Caco-2 (cell line): ENCODE measurements around the gene LRRC4C. TPM values are rescaled to one million over a fixed set of nuclear protein-coding genes. Genes with fewer than 3 reads are reported as not detected.

Experiments used
- BruUV-seq: library from RNA; stranded (reverse); fragments of 400-500 nt; replicated peaks from 2 replicates; lab custom pipeline; 2021; lab: Mats Ljungman, UMichigan
- CTCF ChIA-PET: fragments of 300-600 bp; sonication (Branson Sonifier 250); formaldehyde crosslinking; loops from one replicate; lab custom pipeline; 2022; ENCODE audit warnings: antibody characterized with exemption; lab: Charles Lee
- POLR2A ChIA-PET: fragments of 300-600 bp; sonication (Branson Sonifier 250); formaldehyde crosslinking; loops from one replicate; lab custom pipeline; 2022; ENCODE audit warnings: antibody characterized with exemption; lab: Charles Lee
- DNase-seq, 2 experiments: peaks; one replicate each; pipeline versions ENCODE4 v3.0.0 to v3.0.0-alpha.2; 2020 to 2022
- H3K27me3 ChIP-seq: replicated peaks from 2 replicates; pipeline ENCODE4 v1.6.0; 2011; ENCODE audit warnings: low read length; ENCODE audit not compliant: control insufficient read depth, insufficient read depth
- H3K36me3 ChIP-seq: 2 replicates; pipeline ENCODE4 v1.5.1; 2011; ENCODE audit warnings: low read length; ENCODE audit not compliant: control insufficient read depth, insufficient read depth
- H3K4me1 ChIP-seq: fragments of 250-450 bp; sonication (Bioruptor Pico); 2 replicates; pipeline ENCODE4 v1.5.1; 2020; ENCODE audit warnings: mild to moderate bottlenecking
- H3K4me3 ChIP-seq: 2 replicates; pipeline ENCODE4 v1.5.1; 2011; ENCODE audit warnings: low read depth, mild to moderate bottlenecking, control low read depth, low read length
- H3K9me3 ChIP-seq: fragments of 250-450 bp; sonication (Bioruptor Pico); 2 replicates; pipeline ENCODE4 v1.5.1; 2020; ENCODE audit warnings: mild to moderate bottlenecking, moderate library complexity
- H3K27ac Mint-ChIP-seq: one replicate; pipeline ENCODE4 v1.8.0; 2022; ENCODE audit warnings: mixed read lengths; ENCODE audit not compliant: unreplicated experiment
- H3K27me3 Mint-ChIP-seq: one replicate; pipeline ENCODE4 v1.8.0; 2022; ENCODE audit warnings: mixed read lengths; ENCODE audit not compliant: insufficient read depth, unreplicated experiment
- H3K36me3 Mint-ChIP-seq: one replicate; pipeline ENCODE4 v1.8.0; 2022; ENCODE audit warnings: mild to moderate bottlenecking, mixed read lengths; ENCODE audit not compliant: insufficient read depth, unreplicated experiment
- H3K4me1 Mint-ChIP-seq: one replicate; pipeline ENCODE4 v1.8.0; 2022; ENCODE audit warnings: low read depth, mixed read lengths; ENCODE audit not compliant: unreplicated experiment
- H3K4me3 Mint-ChIP-seq: one replicate; pipeline ENCODE4 v1.8.0; 2022; ENCODE audit warnings: mild to moderate bottlenecking, moderate library complexity, mixed read lengths; ENCODE audit not compliant: unreplicated experiment
- H3K9me3 Mint-ChIP-seq: one replicate; pipeline ENCODE4 v1.8.0; 2022; ENCODE audit warnings: mixed read lengths; ENCODE audit not compliant: unreplicated experiment
- intact Hi-C: fragments of 100-400 bp; cut with micrococcal nuclease; formaldehyde crosslinking; loops from one replicate; pipeline ENCODE4 v1.10.0; 2022; ENCODE audit not compliant: unreplicated experiment
- total RNA-seq: library from RNA; stranded (reverse); gene quantifications from 2 replicates; pipeline ENCODE4 v1.2.3, GENCODE V29; 2022
- TF ChIP-seq, protein P1 (sequence below), 2 experiments: fragments of 200-600 bp in 1 of 2; IDR thresholded peaks; 1 replicate in 1 of 2; 2 replicates in 1 of 2; pipeline versions ENCODE4 v1.5.1 to v1.8.0; 2011 to 2022; ENCODE audit warnings: antibody characterized with exemption in 1 of 2, control low read depth in 1 of 2, inconsistent platforms in 1 of 2, low read depth in 1 of 2, low read length in 1 of 2, mild to moderate bottlenecking in 1 of 2, moderate library complexity in 1 of 2; ENCODE audit not compliant: insufficient read depth in 1 of 2, severe bottlenecking in 1 of 2, unreplicated experiment in 1 of 2

The LRRC4C gene
- total RNA-seq, 1 experiment from 2014 or later = not detected

DNA sequence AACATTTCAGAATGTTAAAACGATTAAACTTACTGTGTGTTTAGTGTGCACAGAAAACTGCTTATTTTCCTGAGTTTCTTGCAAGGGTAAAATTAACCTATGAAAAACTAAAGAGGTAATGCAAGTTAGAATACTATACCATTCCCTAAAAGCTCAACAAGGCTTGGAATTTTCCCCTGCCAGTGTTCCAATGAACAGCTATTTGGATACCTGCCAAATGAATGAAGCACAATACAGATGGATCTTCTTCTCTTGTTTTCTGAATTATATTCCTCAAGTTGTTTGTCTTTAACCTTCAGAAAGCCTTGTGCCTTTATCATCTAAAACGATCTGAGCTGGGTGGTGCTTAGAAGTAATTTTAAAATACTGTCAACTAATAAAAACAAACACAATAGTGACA, 204.5 kb downstream of the LRRC4C start:
- intact Hi-C loops = no loop called here
- Mint-ChIP-seq H3K27me3 (peaks cover 7% of the 10 kb centered on the region), H3K9me3 (no peaks in the 10 kb centered on the region)

GRCh38 chr11:41250408-41250935, 209.0 kb downstream of the LRRC4C start:
- no peaks in the 10 kb centered on the region for H3K9me3 Mint-ChIP-seq
- no peak overlapping the region for H3K4me3 Mint-ChIP-seq
- H3K27me3 ChIP-seq = no peaks in the 10 kb centered on the region
- no peak overlapping the region for H3K27ac Mint-ChIP-seq
- CTCF ChIA-PET = no interaction called here
- TF ChIP-seq, protein P1, sequence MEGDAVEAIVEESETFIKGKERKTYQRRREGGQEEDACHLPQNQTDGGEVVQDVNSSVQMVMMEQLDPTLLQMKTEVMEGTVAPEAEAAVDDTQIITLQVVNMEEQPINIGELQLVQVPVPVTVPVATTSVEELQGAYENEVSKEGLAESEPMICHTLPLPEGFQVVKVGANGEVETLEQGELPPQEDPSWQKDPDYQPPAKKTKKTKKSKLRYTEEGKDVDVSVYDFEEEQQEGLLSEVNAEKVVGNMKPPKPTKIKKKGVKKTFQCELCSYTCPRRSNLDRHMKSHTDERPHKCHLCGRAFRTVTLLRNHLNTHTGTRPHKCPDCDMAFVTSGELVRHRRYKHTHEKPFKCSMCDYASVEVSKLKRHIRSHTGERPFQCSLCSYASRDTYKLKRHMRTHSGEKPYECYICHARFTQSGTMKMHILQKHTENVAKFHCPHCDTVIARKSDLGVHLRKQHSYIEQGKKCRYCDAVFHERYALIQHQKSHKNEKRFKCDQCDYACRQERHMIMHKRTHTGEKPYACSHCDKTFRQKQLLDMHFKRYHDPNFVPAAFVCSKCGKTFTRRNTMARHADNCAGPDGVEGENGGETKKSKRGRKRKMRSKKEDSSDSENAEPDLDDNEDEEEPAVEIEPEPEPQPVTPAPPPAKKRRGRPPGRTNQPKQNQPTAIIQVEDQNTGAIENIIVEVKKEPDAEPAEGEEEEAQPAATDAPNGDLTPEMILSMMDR (IDR thresholded peaks at IDR 0.05; ENCODE audit: insufficient read depth in 1 of 2, low read depth in 1 of 2, low read length in 1 of 2, severe bottlenecking in 1 of 2, unreplicated experiment in 1 of 2) = no peak
- intact Hi-C loops = no loop called here
- H3K9me3 ChIP-seq = no peaks in the 10 kb centered on the region
- H3K4me1 Mint-ChIP-seq = no peaks in the 10 kb centered on the region
- POLR2A ChIA-PET = no interaction called here
- no peaks in the 10 kb centered on the region for H3K4me1 ChIP-seq
- no peak for DNase-seq
- BruUV-seq = no TSS peak
- H3K4me3 ChIP-seq = no peak overlapping the region
- H3K27me3 Mint-ChIP-seq = peaks cover 3% of the 10 kb centered on the region
- H3K36me3 ChIP-seq = no peaks in the 10 kb centered on the region
- no peaks in the 10 kb centered on the region for H3K36me3 Mint-ChIP-seq

More for the DNA sequence above, 204.5 kb downstream of the LRRC4C start:
- H3K36me3 ChIP-seq = no peaks in the 10 kb centered on the region
- ChIA-PET POLR2A (no interaction called here), CTCF (no interaction called here)
- H3K27ac Mint-ChIP-seq = no peak overlapping the region
- BruUV-seq = no TSS peak
- TF ChIP-seq, protein P1 (IDR thresholded peaks at IDR 0.05; ENCODE audit: insufficient read depth in 1 of 2, low read depth in 1 of 2, low read length in 1 of 2, severe bottlenecking in 1 of 2, unreplicated experiment in 1 of 2) = no peak
- no peaks in the 10 kb centered on the region for H3K27me3 ChIP-seq
- H3K4me3 ChIP-seq = no peak overlapping the region
- no peak overlapping the region for H3K4me3 Mint-ChIP-seq
- no peak for DNase-seq
- no peaks in the 10 kb centered on the region for H3K36me3 Mint-ChIP-seq
- no peaks in the 10 kb centered on the region; the same call in 1 of the 2 replicates for H3K9me3 ChIP-seq
- no peaks in the 10 kb centered on the region for H3K4me1 ChIP-seq
- no peaks in the 10 kb centered on the region for H3K4me1 Mint-ChIP-seq

DNA sequence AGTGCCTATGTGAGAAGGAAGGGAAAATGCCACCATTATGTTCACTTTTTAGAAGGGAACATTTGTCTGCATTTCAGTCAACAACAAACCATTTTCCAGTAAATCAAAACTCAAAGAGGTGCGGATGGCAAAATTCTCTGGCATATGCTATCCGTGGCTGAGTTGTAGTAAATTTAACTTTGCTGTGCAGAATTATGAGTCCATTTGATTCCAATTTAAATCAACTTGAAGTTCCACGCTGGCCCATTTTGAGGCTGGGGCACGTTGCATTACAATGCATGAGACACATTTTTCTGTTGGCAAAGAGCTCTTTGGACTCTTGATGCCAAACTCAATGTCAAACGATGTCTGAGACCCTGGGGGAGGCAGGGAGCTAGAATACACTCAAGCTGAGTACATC, 211.8 kb downstream of the LRRC4C start:
- Mint-ChIP-seq H3K27me3 (peaks cover 3% of the 10 kb centered on the region), H3K9me3 (no peaks in the 10 kb centered on the region), H3K4me3 (no peak overlapping the region), H3K36me3 (no peaks in the 10 kb centered on the region), H3K27ac (no peak overlapping the region), H3K4me1 (no peaks in the 10 kb centered on the region)
- Histone ChIP-seq H3K4me1 (no peaks in the 10 kb centered on the region), H3K36me3 (no peaks in the 10 kb centered on the region), H3K27me3 (no peaks in the 10 kb centered on the region), H3K4me3 (no peak overlapping the region), H3K9me3 (no peaks in the 10 kb centered on the region)
- TF ChIP-seq, protein P1 (IDR thresholded peaks at IDR 0.05; ENCODE audit: insufficient read depth in 1 of 2, low read depth in 1 of 2, low read length in 1 of 2, severe bottlenecking in 1 of 2, unreplicated experiment in 1 of 2) = no peak
- POLR2A ChIA-PET = no interaction called here
- no peak for DNase-seq
- intact Hi-C loops = no loop called here
- BruUV-seq = no TSS peak
- CTCF ChIA-PET = no interaction called here
